OCI-LY7 (cell line): ENCODE results near the gene CRY2. TPM values are rescaled to one million over a fixed set of nuclear protein-coding genes. Genes with fewer than 3 reads are reported as not detected.

Experiments
- BruUV-seq: library from RNA; stranded (reverse); fragments of 400-500 nt; replicated peaks from 2 replicates; lab custom pipeline; 2021; lab: Mats Ljungman, UMichigan
- CTCF ChIA-PET: fragments of 300-600 bp; sonication (Branson Sonifier 250); formaldehyde crosslinking; loops from one replicate; lab custom pipeline; 2022; ENCODE audit warnings: antibody characterized with exemption; ENCODE audit not compliant: unreplicated experiment; lab: Charles Lee
- POLR2A ChIA-PET: fragments of 300-600 bp; sonication (Branson Sonifier 250); formaldehyde crosslinking; loops from one replicate; lab custom pipeline; 2022; ENCODE audit warnings: antibody characterized with exemption; lab: Charles Lee
- DNase-seq: peaks from one replicate; pipeline ENCODE4 v3.0.0-alpha.2; 2015; ENCODE audit warnings: low spot score
- H2AFZ ChIP-seq: fragments of 200-600 bp; sonication (generic), shearing (Covaris generic); 2 replicates; pipeline ENCODE4 v1.6.1; 2014; ENCODE audit warnings: mild to moderate bottlenecking, antibody characterized with exemption, low read length, moderate library complexity
- H3K27ac ChIP-seq: fragments of 200-600 bp; sonication (generic); 2 replicates; pipeline ENCODE4 v1.5.1; 2014; ENCODE audit warnings: mixed run types, low read depth, mild to moderate bottlenecking, moderate library complexity, low read length, inconsistent platforms; ENCODE audit not compliant: poor library complexity, severe bottlenecking
- H3K36me3 ChIP-seq: fragments of 200-600 bp; sonication (generic); 2 replicates; pipeline ENCODE4 v1.6.1; 2014; ENCODE audit warnings: mild to moderate bottlenecking, antibody characterized with exemption, low read length, moderate library complexity, mixed read lengths; ENCODE audit not compliant: insufficient read depth
- H3K4me1 ChIP-seq: fragments of 200-600 bp; sonication (generic); 2 replicates; pipeline ENCODE4 v1.5.1; 2014; ENCODE audit warnings: mild to moderate bottlenecking, low read length; ENCODE audit not compliant: insufficient read depth, poor library complexity, severe bottlenecking
- H3K4me2 ChIP-seq: fragments of 200-600 bp; sonication (generic); 2 replicates; pipeline ENCODE4 v1.6.1; 2014; ENCODE audit warnings: mild to moderate bottlenecking, low read length
- H3K4me3 ChIP-seq: fragments of 200-600 bp; sonication (generic); 2 replicates; pipeline ENCODE4 v1.5.1; 2014; ENCODE audit warnings: mild to moderate bottlenecking, low read depth, low read length; ENCODE audit not compliant: poor library complexity, severe bottlenecking
- H3K79me2 ChIP-seq: fragments of 200-600 bp; sonication (generic); 2 replicates; pipeline ENCODE4 v1.6.1; 2016; ENCODE audit warnings: low read depth, mild to moderate bottlenecking, low read length, moderate library complexity, mixed read lengths; ENCODE audit not compliant: insufficient read depth
- H3K9me2 ChIP-seq: fragments of 200-600 bp; sonication (generic); 2 replicates; pipeline ENCODE4 v1.6.1; 2016; ENCODE audit warnings: mild to moderate bottlenecking, low read length, mixed read lengths; ENCODE audit not compliant: insufficient read depth
- H3K9me3 ChIP-seq: fragments of 200-600 bp; sonication (generic); 2 replicates; pipeline ENCODE4 v1.6.1; 2014; ENCODE audit warnings: mild to moderate bottlenecking, mixed run types, low read length, mixed read lengths
- H4K20me1 ChIP-seq: fragments of 200-600 bp; sonication (generic); 2 replicates; pipeline ENCODE4 v1.6.1; 2014; ENCODE audit warnings: mild to moderate bottlenecking, antibody characterized with exemption, low read length, moderate library complexity, mixed read lengths; ENCODE audit not compliant: insufficient read depth
- CTCF ChIP-seq: fragments of 200-600 bp; sonication (generic); conservative IDR thresholded peaks from 2 replicates; pipeline ENCODE4 v1.5.1; 2014; ENCODE audit warnings: mild to moderate bottlenecking, antibody characterized with exemption, low read length, moderate library complexity, mixed read lengths
- EZH2phosphoT487 ChIP-seq: fragments of 200-600 bp; sonication (generic); IDR thresholded peaks from 2 replicates; pipeline ENCODE4 v1.6.1; 2018; ENCODE audit warnings: low read depth, borderline replicate concordance, mild to moderate bottlenecking, mixed run types, antibody characterized with exemption, low read length, moderate library complexity, mixed read lengths
- intact Hi-C: fragments of 100-400 bp; cut with micrococcal nuclease; formaldehyde crosslinking; loops from one replicate; pipeline ENCODE4 v1.10.0; 2022; ENCODE audit not compliant: unreplicated experiment
- total RNA-seq, 2 experiments: library from RNA; depleted of rRNA in 1 of 2; stranded (reverse); fragments of >200 nt in 1 of 2; shearing (Covaris generic) in 1 of 2; gene quantifications; 2 replicates each; pipeline ENCODE4 v1.2.3, GENCODE V29; 2014 to 2022

Gene CRY2
- total RNA-seq, 2 experiments from 2014 or later = 19.2 to 24.6 TPM

- Histone ChIP-seq H3K79me2 (peaks cover 16% of the 10 kb centered on the region), H3K9me3 (no peaks in the 10 kb centered on the region), H4K20me1 (no peaks in the 10 kb centered on the region), H2AFZ (peak within 1 kb of the TSS; percentile 55), H3K36me3 (peaks cover 31% of the 10 kb centered on the region), H3K4me2 (peak within 1 kb of the TSS; percentile 89), H3K4me3 (peak within 1 kb of the TSS; percentile 93), H3K9me2 (no peaks in the 10 kb centered on the region), H3K4me1 (peaks cover 41% of the 10 kb centered on the region), H3K27ac (peak within 1 kb of the TSS; percentile 88)
- ChIA-PET POLR2A (interaction anchor here (0.6 to 4.5 kb wide), 8 partner anchors 10 to 350 kb away, joined by 3 to 33 read pairs (median 4); no protein-coding TSS in a partner anchor), CTCF (interaction anchor here (1.0 to 1.4 kb wide), 3 partner anchors 12 to 47 kb away, joined by 3 to 7 read pairs (median 3); no protein-coding TSS in a partner anchor)
- BruUV-seq = no TSS peak
- DNase-seq = peak; percentile 97
- intact Hi-C loops = loop anchor here (1.0 to 5.0 kb wide), 2 partner anchors 13 to 200 kb away; no protein-coding TSS in a partner anchor
- TF ChIP-seq CTCF (no peak), EZH2phosphoT487 (no peak)
These were observed 70.5 kb downstream of the CRY2 start, which contains the start of gene PEX16 for GRCh38 chr11:45917623-45918330. TSS of gene PEX16 (minus strand) at chr11:45917877. CDS start at chr11:45917811, 66 bp downstream.

- Histone ChIP-seq H4K20me1 (no peaks in the 10 kb centered on the region), H3K27ac (peak overlapping the region; percentile 88), H2AFZ (peak overlapping the region; percentile 55), H3K4me3 (peak overlapping the region; percentile 93), H3K9me2 (no peaks in the 10 kb centered on the region), H3K4me2 (peak overlapping the region; percentile 89), H3K79me2 (peaks cover 16% of the 10 kb centered on the region), H3K9me3 (no peaks in the 10 kb centered on the region), H3K36me3 (peaks cover 24% of the 10 kb centered on the region), H3K4me1 (peaks cover 47% of the 10 kb centered on the region)
- DNase-seq = peak; percentile 77
- BruUV-seq = no TSS peak
- CTCF ChIA-PET = interaction anchor here (1.0 to 1.4 kb wide), 3 partner anchors 12 to 46 kb away, joined by 3 to 7 read pairs (median 3); no protein-coding TSS in a partner anchor
- TF ChIP-seq CTCF (no peak), EZH2phosphoT487 (no peak)
- intact Hi-C loops = loop anchor here (1.0 to 5.0 kb wide), 2 partner anchors 12 to 199 kb away; no protein-coding TSS in a partner anchor
- POLR2A ChIA-PET = interaction anchor here (0.7 to 4.5 kb wide), 6 partner anchors 10 to 349 kb away, joined by 3 to 33 read pairs (median 4); no protein-coding TSS in a partner anchor
These were observed 71.2 kb downstream of the CRY2 start for GRCh38 chr11:45918331-45918941.
